ENCODE measurements around the gene CADPS. TPM values are rescaled to one million over a fixed set of nuclear protein-coding genes. Genes with fewer than 3 reads are reported as not detected.

Gene CADPS
- total RNA-seq, 1 experiment from 2014 or later, result 7.0 TPM

DNA sequence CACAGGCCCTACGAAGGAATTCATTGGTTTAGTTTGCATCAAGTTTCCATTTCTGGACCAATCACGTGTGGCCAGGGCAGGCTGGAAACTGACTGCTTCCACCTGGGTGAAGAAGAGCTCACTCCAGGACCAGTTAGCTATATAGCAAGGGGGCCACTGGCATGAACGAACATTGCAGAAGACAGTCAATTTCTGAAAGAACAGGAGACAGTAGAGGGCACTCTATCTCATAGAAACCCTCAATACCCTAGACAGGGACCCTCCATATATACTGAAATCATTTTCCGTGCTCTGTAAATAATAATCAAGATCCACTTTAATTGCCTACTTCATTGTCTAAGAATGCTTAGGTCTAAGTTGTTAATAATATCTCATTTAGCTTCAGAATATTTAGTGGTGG, 215.6 kb downstream of the CADPS start (continued):
- TF ChIP-seq, protein P1, sequence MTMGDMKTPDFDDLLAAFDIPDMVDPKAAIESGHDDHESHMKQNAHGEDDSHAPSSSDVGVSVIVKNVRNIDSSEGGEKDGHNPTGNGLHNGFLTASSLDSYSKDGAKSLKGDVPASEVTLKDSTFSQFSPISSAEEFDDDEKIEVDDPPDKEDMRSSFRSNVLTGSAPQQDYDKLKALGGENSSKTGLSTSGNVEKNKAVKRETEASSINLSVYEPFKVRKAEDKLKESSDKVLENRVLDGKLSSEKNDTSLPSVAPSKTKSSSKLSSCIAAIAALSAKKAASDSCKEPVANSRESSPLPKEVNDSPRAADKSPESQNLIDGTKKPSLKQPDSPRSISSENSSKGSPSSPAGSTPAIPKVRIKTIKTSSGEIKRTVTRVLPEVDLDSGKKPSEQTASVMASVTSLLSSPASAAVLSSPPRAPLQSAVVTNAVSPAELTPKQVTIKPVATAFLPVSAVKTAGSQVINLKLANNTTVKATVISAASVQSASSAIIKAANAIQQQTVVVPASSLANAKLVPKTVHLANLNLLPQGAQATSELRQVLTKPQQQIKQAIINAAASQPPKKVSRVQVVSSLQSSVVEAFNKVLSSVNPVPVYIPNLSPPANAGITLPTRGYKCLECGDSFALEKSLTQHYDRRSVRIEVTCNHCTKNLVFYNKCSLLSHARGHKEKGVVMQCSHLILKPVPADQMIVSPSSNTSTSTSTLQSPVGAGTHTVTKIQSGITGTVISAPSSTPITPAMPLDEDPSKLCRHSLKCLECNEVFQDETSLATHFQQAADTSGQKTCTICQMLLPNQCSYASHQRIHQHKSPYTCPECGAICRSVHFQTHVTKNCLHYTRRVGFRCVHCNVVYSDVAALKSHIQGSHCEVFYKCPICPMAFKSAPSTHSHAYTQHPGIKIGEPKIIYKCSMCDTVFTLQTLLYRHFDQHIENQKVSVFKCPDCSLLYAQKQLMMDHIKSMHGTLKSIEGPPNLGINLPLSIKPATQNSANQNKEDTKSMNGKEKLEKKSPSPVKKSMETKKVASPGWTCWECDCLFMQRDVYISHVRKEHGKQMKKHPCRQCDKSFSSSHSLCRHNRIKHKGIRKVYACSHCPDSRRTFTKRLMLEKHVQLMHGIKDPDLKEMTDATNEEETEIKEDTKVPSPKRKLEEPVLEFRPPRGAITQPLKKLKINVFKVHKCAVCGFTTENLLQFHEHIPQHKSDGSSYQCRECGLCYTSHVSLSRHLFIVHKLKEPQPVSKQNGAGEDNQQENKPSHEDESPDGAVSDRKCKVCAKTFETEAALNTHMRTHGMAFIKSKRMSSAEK (CRISPR knock-in tag; IDR thresholded peaks at IDR 0.05; ENCODE audit: borderline replicate concordance), result no peak

DNA sequence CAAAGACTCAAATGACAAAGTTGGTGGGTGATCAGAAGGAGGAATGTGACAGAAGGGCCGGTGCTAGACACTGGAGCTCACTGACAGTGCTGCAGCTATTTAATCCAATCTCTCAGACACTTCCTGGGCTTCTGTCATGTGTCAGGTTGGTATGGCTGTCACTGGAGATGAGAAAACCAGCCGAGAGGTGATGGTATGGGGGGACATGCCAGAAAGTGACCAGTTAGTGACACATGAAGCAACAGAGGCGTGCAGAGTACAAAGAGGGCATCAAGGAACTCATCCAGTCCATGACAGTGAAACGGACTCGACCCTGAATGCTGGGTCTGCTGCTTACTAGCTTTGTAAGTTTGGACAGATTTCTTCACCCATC, 219.5 kb downstream of the CADPS start:
- Mint-ChIP-seq H3K4me3 (no peak overlapping the region), H3K27ac (no peak overlapping the region), H3K9me3 (no peaks in the 10 kb centered on the region), H3K4me1 (0 out of 2 replicates have a peak, but pooled peaks cover 3% of the 10 kb centered on the region), H3K36me3 (no peaks in the 10 kb centered on the region), H3K27me3 (ENCODE audit: low read depth) (no peaks in the 10 kb centered on the region)
- CTCF ChIA-PET, result no interaction called here
- POLR2A ChIA-PET, result no interaction called here
- TF ChIP-seq JAZF1 (CRISPR knock-in tag; IDR thresholded peaks at IDR 0.05), result no peak
- TF ChIP-seq, protein P2, sequence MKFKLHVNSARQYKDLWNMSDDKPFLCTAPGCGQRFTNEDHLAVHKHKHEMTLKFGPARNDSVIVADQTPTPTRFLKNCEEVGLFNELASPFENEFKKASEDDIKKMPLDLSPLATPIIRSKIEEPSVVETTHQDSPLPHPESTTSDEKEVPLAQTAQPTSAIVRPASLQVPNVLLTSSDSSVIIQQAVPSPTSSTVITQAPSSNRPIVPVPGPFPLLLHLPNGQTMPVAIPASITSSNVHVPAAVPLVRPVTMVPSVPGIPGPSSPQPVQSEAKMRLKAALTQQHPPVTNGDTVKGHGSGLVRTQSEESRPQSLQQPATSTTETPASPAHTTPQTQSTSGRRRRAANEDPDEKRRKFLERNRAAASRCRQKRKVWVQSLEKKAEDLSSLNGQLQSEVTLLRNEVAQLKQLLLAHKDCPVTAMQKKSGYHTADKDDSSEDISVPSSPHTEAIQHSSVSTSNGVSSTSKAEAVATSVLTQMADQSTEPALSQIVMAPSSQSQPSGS (CRISPR knock-in tag; IDR thresholded peaks at IDR 0.05; ENCODE audit: borderline replicate concordance, low read depth), result no peak
- TF ChIP-seq, protein P3, sequence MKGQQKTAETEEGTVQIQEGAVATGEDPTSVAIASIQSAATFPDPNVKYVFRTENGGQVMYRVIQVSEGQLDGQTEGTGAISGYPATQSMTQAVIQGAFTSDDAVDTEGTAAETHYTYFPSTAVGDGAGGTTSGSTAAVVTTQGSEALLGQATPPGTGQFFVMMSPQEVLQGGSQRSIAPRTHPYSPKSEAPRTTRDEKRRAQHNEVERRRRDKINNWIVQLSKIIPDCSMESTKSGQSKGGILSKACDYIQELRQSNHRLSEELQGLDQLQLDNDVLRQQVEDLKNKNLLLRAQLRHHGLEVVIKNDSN (CRISPR knock-in tag; IDR thresholded peaks at IDR 0.05), result no peak
- TF ChIP-seq NFE2L1 (CRISPR knock-in tag; IDR thresholded peaks at IDR 0.05), result no peak
- TF ChIP-seq, protein P4, sequence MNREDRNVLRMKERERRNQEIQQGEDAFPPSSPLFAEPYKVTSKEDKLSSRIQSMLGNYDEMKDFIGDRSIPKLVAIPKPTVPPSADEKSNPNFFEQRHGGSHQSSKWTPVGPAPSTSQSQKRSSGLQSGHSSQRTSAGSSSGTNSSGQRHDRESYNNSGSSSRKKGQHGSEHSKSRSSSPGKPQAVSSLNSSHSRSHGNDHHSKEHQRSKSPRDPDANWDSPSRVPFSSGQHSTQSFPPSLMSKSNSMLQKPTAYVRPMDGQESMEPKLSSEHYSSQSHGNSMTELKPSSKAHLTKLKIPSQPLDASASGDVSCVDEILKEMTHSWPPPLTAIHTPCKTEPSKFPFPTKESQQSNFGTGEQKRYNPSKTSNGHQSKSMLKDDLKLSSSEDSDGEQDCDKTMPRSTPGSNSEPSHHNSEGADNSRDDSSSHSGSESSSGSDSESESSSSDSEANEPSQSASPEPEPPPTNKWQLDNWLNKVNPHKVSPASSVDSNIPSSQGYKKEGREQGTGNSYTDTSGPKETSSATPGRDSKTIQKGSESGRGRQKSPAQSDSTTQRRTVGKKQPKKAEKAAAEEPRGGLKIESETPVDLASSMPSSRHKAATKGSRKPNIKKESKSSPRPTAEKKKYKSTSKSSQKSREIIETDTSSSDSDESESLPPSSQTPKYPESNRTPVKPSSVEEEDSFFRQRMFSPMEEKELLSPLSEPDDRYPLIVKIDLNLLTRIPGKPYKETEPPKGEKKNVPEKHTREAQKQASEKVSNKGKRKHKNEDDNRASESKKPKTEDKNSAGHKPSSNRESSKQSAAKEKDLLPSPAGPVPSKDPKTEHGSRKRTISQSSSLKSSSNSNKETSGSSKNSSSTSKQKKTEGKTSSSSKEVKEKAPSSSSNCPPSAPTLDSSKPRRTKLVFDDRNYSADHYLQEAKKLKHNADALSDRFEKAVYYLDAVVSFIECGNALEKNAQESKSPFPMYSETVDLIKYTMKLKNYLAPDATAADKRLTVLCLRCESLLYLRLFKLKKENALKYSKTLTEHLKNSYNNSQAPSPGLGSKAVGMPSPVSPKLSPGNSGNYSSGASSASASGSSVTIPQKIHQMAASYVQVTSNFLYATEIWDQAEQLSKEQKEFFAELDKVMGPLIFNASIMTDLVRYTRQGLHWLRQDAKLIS (CRISPR knock-in tag; IDR thresholded peaks at IDR 0.05; ENCODE audit: borderline replicate concordance), result no peak
- TF ChIP-seq, protein P5, sequence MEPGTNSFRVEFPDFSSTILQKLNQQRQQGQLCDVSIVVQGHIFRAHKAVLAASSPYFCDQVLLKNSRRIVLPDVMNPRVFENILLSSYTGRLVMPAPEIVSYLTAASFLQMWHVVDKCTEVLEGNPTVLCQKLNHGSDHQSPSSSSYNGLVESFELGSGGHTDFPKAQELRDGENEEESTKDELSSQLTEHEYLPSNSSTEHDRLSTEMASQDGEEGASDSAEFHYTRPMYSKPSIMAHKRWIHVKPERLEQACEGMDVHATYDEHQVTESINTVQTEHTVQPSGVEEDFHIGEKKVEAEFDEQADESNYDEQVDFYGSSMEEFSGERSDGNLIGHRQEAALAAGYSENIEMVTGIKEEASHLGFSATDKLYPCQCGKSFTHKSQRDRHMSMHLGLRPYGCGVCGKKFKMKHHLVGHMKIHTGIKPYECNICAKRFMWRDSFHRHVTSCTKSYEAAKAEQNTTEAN (CRISPR knock-in tag; IDR thresholded peaks at IDR 0.05), result no peak
- TF ChIP-seq, protein P6, sequence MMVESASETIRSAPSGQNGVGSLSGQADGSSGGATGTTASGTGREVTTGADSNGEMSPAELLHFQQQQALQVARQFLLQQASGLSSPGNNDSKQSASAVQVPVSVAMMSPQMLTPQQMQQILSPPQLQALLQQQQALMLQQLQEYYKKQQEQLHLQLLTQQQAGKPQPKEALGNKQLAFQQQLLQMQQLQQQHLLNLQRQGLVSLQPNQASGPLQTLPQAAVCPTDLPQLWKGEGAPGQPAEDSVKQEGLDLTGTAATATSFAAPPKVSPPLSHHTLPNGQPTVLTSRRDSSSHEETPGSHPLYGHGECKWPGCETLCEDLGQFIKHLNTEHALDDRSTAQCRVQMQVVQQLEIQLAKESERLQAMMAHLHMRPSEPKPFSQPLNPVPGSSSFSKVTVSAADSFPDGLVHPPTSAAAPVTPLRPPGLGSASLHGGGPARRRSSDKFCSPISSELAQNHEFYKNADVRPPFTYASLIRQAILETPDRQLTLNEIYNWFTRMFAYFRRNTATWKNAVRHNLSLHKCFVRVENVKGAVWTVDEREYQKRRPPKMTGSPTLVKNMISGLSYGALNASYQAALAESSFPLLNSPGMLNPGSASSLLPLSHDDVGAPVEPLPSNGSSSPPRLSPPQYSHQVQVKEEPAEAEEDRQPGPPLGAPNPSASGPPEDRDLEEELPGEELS (CRISPR knock-in tag; IDR thresholded peaks at IDR 0.05), result no peak
- no peak for TF ChIP-seq RORB (CRISPR knock-in tag; IDR thresholded peaks at IDR 0.05)
- TF ChIP-seq, protein P7, sequence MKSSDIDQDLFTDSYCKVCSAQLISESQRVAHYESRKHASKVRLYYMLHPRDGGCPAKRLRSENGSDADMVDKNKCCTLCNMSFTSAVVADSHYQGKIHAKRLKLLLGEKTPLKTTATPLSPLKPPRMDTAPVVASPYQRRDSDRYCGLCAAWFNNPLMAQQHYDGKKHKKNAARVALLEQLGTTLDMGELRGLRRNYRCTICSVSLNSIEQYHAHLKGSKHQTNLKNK (CRISPR knock-in tag; IDR thresholded peaks at IDR 0.05), result no peak
- TF ChIP-seq, protein P8, sequence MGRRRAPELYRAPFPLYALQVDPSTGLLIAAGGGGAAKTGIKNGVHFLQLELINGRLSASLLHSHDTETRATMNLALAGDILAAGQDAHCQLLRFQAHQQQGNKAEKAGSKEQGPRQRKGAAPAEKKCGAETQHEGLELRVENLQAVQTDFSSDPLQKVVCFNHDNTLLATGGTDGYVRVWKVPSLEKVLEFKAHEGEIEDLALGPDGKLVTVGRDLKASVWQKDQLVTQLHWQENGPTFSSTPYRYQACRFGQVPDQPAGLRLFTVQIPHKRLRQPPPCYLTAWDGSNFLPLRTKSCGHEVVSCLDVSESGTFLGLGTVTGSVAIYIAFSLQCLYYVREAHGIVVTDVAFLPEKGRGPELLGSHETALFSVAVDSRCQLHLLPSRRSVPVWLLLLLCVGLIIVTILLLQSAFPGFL (CRISPR knock-in tag; IDR thresholded peaks at IDR 0.05; ENCODE audit: borderline replicate concordance), result no peak
- TF ChIP-seq SMAD4 (CRISPR knock-in tag; IDR thresholded peaks at IDR 0.05), result no peak
- no peak for TF ChIP-seq NR2C2 (CRISPR knock-in tag; IDR thresholded peaks at IDR 0.05)
- ATAC-seq (no peak), DNase-seq (ENCODE audit: low spot score) (no peak)
